ENCODE data around the gene PTPN1. TPM values are rescaled to one million over a fixed set of nuclear protein-coding genes. Genes with fewer than 3 reads are reported as not detected.

PTPN1 gene
- total RNA-seq, 6 experiments from 2014 or later, result 37.8 to 46.5 (median 45.2) TPM

- H3K4me1 Mint-ChIP-seq (ENCODE audit: low read depth), result peaks cover 17% of the 10 kb centered on the region
- H3K9me3 Mint-ChIP-seq, result no peaks in the 10 kb centered on the region
- H3K27ac Mint-ChIP-seq, result no peak overlapping the region
- H3K27me3 Mint-ChIP-seq (ENCODE audit: insufficient read depth), result peaks cover 6% of the 10 kb centered on the region; the same call in 1 of the 2 replicates
- no peak for DNase-seq
- TF ChIP-seq CTCF (IDR thresholded peaks at IDR 0.05), result no peak
- H3K36me3 Mint-ChIP-seq (ENCODE audit: low read depth), result no peaks in the 10 kb centered on the region
- H3K4me3 Mint-ChIP-seq, result no peak overlapping the region
Observed at GRCh38 chr20:50475681-50476292, 34.4 kb upstream of the PTPN1 start.

- Mint-ChIP-seq H3K27ac (no peak overlapping the region), H3K4me1 (ENCODE audit: low read depth) (peaks cover 10% of the 10 kb centered on the region), H3K27me3 (ENCODE audit: insufficient read depth) (peaks cover 7% of the 10 kb centered on the region; the same call in 1 of the 2 replicates), H3K9me3 (no peaks in the 10 kb centered on the region), H3K4me3 (no peak overlapping the region), H3K36me3 (ENCODE audit: low read depth) (no peaks in the 10 kb centered on the region)
- DNase-seq, result no peak
- TF ChIP-seq CTCF (IDR thresholded peaks at IDR 0.05), result no peak
Observed at GRCh38 chr20:50477239-50477872, 32.8 kb upstream of the PTPN1 start.

- Mint-ChIP-seq H3K4me3 (no peak overlapping the region), H3K9me3 (no peaks in the 10 kb centered on the region), H3K36me3 (ENCODE audit: low read depth) (no peaks in the 10 kb centered on the region), H3K27ac (no peak overlapping the region), H3K27me3 (ENCODE audit: insufficient read depth) (peaks cover 7% of the 10 kb centered on the region; the same call in 1 of the 2 replicates), H3K4me1 (ENCODE audit: low read depth) (peaks cover 18% of the 10 kb centered on the region)
- peak; percentile 71 for TF ChIP-seq CTCF (IDR thresholded peaks at IDR 0.05)
- DNase-seq, result no peak
Observed at GRCh38 chr20:50478162-50478990, 31.8 kb upstream of the PTPN1 start.

GRCh38 chr20:50481741-50482140 is 28.4 kb upstream of the PTPN1 start:
- Mint-ChIP-seq H3K27ac (no peak overlapping the region), H3K4me1 (ENCODE audit: low read depth) (peaks cover 20% of the 10 kb centered on the region), H3K36me3 (ENCODE audit: low read depth) (no peaks in the 10 kb centered on the region; the same call in 1 of the 2 replicates), H3K4me3 (no peak overlapping the region), H3K27me3 (ENCODE audit: insufficient read depth) (peaks cover 8% of the 10 kb centered on the region; the same call in 1 of the 2 replicates), H3K9me3 (no peaks in the 10 kb centered on the region)
- no peak for TF ChIP-seq CTCF (IDR thresholded peaks at IDR 0.05)
- no peak for DNase-seq

- TF ChIP-seq CTCF (IDR thresholded peaks at IDR 0.05), result no peak
- H3K9me3 Mint-ChIP-seq, result no peaks in the 10 kb centered on the region
- H3K27me3 Mint-ChIP-seq (ENCODE audit: insufficient read depth), result peaks cover 8% of the 10 kb centered on the region; the same call in 1 of the 2 replicates
- H3K27ac Mint-ChIP-seq, result peak overlapping the region; percentile 95
- DNase-seq, result no peak
- peak overlapping the region; percentile 91; the same call in 1 of the 2 replicates for H3K4me3 Mint-ChIP-seq
- no peaks in the 10 kb centered on the region; the same call in 1 of the 2 replicates for H3K36me3 Mint-ChIP-seq (ENCODE audit: low read depth)
- H3K4me1 Mint-ChIP-seq (ENCODE audit: low read depth), result peaks cover 20% of the 10 kb centered on the region
Observed at GRCh38 chr20:50482396-50482981, 27.7 kb upstream of the PTPN1 start.

All from HFFc6 (cell line).